GM12891 (cell line): ENCODE measurements around the gene NDC80.
"Not testable (repeated sequence)": the region's sequence is repeated elsewhere in the genome, so short reads cannot be mapped to it uniquely, and the experiment has no call there.

Source experiments
- DNase-seq: peaks from one replicate; pipeline ENCODE4 v3.0.0; 2011; ENCODE audit warnings: low spot score; ENCODE audit not compliant: insufficient read length
- FAIRE-seq: peaks from 2 replicates; lab custom pipeline; 2011; peaks lifted over from hg19 to GRCh38; lab: Jason Lieb, UNC
- PAX5 ChIP-seq: IDR thresholded peaks from 2 replicates; pipeline ENCODE4 v1.6.1; 2011; ENCODE audit warnings: low read length, moderate library complexity, mild to moderate bottlenecking; ENCODE audit not compliant: insufficient read depth, severe bottlenecking
- POLR2A ChIP-seq: IDR thresholded peaks from 2 replicates; pipeline ENCODE4 v1.6.1; 2011; ENCODE audit warnings: low read depth, low read length, control low read depth
- POLR2AphosphoS5 ChIP-seq: IDR thresholded peaks from 2 replicates; pipeline ENCODE4 v1.6.1; 2011; ENCODE audit warnings: low read depth, low read length, control low read depth
- POU2F2 ChIP-seq: IDR thresholded peaks from 2 replicates; pipeline ENCODE4 v1.6.1; 2011; ENCODE audit warnings: low read depth, mild to moderate bottlenecking, control low read depth, low read length, moderate library complexity
- SPI1 ChIP-seq: IDR thresholded peaks from 2 replicates; pipeline ENCODE4 v1.6.1; 2011; ENCODE audit warnings: low read depth, low read length, control low read depth
- TAF1 ChIP-seq: IDR thresholded peaks from 2 replicates; pipeline ENCODE4 v1.6.1; 2011; ENCODE audit warnings: low read depth, low read length, control low read depth

NDC80 gene

DNA sequence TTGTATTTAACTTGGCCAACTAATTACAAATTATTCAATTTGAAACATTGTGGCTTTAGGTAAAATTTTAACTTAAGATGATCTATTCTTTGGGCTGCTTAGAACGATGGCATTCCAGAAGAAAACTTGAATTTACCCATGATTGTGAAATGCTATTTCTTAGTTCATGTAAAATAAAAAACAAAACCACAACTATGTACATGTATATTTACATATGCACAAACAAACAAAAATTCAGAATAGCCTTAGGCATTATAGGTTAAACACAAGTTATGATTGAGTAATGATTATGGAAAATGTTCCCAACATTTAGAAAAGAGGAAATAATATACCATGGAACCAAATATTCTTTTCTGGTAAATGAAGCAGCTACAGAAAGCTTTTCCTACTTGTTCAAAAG, 80.6 kb downstream of the NDC80 start:
- DNase-seq (no peak), FAIRE-seq (no peak)
- TF ChIP-seq POLR2AphosphoS5 = no peak
- no peak for TF ChIP-seq POU2F2
- no peak for TF ChIP-seq PAX5
- no peak for TF ChIP-seq TAF1
- no peak for TF ChIP-seq POLR2A
- TF ChIP-seq SPI1 = no peak

DNA sequence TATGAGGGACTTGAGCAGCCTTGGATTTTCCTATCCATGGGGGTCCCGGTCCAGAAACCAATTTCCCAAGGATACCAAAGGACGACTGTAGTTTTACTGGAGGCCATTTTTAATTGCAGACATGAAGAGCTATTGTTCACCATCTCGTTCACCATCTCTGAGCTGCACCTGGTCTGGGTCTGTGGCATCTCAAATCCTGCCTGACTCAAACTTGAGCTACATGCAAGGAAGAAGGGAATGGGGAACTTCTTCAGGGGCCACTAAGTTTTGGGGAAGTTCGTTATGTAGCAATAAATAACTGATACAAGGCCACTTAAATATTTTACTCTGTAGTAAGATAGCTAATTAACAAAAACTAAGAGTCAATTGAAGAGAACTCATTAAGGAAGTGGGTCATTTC, 82.1 kb downstream of the NDC80 start:
- TF ChIP-seq POU2F2 = no peak
- TF ChIP-seq POLR2AphosphoS5 = no peak
- no peak for TF ChIP-seq PAX5
- no peak for TF ChIP-seq TAF1
- TF ChIP-seq SPI1 = no peak
- TF ChIP-seq POLR2A = no peak
- no peak for FAIRE-seq
- DNase-seq = no peak

DNA sequence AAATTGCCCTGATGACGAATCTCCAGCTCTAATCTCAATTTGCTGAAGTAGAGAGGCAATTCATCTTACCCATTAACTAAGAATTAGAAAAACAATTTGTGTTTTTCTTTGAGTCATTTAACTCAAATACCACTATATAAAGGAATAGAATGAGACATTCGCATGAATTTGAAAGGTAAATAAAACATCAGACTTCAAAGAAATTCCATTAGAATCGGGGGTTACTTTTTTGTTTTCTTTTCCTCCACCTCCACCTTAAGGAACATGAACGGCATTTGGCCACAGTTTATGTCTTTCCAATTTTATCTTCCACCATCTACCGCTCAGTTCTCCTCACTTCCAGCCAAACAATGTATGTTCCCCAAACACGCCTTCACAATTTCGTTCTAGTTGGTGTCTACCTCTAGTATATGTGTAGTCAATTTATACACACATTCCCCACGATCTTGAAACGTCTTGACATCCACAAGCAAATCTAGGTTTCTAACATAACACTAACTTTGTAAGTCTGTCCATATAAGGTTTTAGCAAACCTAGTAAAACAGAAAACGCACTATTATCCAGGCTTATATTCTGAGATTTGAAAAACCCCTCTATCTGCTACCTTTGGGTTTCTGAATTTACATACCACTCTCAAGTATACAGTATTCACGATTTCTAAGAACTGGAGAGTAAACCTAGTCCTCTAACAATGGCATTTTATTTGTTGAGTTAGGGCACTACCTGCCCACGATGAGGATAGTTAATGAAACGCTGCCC, 83.0 kb downstream of the NDC80 start:
- DNase-seq = no peak
- TF ChIP-seq POU2F2 (no peak), TAF1 (no peak), POLR2A (no peak), SPI1 (no peak), POLR2AphosphoS5 (no peak), PAX5 (no peak)
- FAIRE-seq = peak; percentile 41

DNA sequence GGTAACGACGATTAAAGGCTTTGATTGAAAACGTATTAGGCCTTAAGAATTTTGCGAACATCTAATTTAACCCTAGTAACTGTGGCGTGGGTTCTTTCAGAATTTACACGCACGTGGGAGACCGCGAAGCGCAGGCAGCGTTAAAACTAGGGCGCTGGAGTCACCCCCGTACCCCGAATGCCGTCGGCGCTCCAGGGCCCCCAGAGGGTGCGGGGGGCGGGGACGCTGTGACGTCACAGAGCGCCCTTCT, 83.5 kb downstream of the NDC80 start:
- FAIRE-seq = peak; percentile 80
- TF ChIP-seq POLR2A (no peak), SPI1 (no peak), POU2F2 (no peak), TAF1 (no peak), PAX5 (no peak), POLR2AphosphoS5 (no peak)
- peak; percentile 25 for DNase-seq

DNA sequence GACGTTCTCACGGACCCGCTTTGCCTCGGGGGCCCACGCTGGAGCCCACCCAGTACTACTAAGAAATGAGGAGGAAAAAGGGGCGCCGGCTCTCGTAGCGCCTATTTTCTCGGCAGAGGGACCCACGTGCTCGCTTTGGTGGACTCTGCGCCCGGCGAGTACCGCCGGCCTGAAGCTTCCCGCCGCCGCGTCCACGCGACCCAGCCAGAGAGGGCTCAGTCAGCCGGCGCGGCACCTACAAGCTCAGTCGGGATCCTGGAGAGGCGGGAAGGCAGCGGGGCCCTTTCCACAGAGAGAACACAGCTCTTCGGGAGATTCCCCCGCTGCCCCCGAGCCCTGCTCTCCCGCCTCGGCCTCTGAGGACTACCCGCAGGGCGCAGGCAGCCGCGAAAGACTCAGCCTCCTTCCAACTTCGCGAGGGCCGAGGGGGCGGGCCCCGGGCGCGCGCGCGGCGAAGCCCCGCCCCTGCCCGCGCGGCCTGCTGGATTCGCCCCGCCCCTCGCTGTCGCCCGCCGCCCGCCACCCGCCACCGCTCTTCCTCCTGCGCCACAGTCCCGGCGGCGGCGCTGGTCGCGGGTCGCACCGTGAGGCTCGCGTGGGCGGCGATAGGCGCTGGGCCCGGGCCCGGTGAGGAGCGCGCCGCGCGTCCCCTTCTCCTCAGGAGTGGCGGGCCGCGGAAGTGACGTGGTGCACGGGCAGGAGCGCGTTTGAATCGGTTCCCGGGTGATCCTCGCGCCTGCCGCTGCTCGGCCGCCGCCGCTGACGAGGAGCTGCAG, 84.0 kb downstream of the NDC80 start, which contains the start of gene SMCHD1:
TSS of gene SMCHD1 (plus strand) at position 549 of the 776 bp plus-strand sequence. CDS start 350 bp downstream, outside the sequence.
- DNase-seq (peak; percentile 65), FAIRE-seq (peak; percentile 96)
- no peak for TF ChIP-seq PAX5
- TF ChIP-seq POU2F2 = peak; percentile 32; the same call in 1 of the 2 replicates
- TF ChIP-seq SPI1 = no peak
- peak; percentile 77; the same call in 1 of the 2 replicates for TF ChIP-seq POLR2A
- TF ChIP-seq POLR2AphosphoS5 = peak; percentile 86
- TF ChIP-seq TAF1 = peak; percentile 84

DNA sequence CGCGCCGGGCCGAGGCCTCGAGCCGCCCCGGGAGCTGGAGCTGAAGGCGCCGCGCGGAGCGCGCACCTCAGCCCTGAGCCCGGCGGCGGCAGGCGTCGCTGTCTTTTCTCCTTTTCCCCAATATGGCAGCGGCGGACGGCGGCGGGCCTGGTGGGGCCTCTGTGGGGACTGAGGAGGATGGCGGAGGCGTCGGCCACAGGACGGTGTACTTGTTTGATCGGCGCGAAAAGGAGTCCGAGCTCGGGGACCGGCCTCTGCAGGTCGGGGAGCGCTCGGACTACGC, 84.5 kb downstream of the NDC80 start:
- no peak for FAIRE-seq

DNA sequence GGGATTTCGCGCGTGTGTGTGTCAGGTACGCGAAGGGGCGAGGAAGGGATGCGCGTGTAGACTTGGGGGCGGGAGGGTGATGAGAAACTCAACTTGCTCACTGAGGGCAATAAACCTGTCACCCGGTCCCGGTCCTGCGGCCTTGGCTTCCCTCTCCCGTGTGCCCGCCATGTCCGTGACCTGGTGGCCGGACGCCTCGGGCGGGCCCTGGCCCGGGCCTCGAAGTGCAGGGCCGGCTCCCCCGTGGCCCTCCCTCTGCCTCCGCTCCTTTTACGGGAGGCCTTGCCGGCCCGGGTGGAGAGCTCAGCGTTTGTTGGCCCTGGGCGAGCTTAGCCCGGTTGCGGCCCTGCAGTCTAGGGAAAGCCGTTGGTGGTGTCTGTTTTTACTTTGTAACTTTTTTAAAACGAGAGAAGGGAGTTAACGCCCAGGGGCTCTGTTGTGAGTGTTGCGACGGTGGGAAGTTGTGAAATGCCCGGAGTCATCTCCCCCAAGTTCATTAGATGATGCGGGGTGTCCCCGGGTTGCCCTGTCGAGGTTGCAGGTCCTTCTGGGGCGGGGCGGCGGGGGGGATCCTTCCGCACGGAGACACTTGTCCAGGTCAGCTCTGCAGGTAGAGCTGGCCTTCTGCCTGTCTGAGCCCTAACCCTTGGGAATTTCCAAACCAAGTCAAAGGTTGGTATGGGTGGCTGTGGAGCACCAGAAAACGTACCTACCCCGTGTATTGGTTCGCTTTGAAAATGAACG, 85.1 kb downstream of the NDC80 start:
- FAIRE-seq (peak; percentile 78), DNase-seq (no peak)
- TF ChIP-seq POLR2AphosphoS5 (no peak), POU2F2 (no peak), SPI1 (no peak), POLR2A (no peak), PAX5 (no peak), TAF1 (no peak)

More for the DNA sequence above, 84.5 kb downstream of the NDC80 start:
- TF ChIP-seq SPI1 = no peak
- TF ChIP-seq POU2F2 = no peak
- no peak for TF ChIP-seq POLR2A
- no peak for TF ChIP-seq POLR2AphosphoS5
- no peak; the same call in 1 of the 2 replicates for TF ChIP-seq TAF1
- TF ChIP-seq PAX5 = no peak
- DNase-seq = no peak

DNA sequence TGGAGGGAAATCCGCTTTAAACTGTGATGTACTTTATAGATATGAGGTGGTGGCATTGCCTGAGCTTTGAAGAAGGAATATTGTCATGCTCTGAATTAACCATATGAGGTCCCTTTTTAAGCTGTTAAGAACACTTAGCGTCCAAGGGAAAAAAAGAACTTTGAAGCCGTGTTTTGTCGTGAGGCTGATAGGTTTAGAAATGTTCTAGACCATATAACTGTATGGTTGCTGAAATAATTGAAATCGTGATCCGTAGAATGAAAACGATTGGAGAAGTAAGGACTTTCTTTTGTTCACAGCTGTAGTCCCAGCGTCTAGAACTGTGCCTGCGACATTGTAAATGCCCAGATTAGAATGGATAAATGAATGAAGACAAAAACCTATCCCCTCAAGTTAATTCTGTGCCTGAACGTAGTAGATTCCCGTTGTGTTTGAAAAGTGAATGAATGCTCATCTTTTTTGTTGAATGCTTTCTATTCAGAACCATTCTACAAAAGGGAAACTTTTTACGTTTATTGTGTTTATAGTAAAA, 85.7 kb downstream of the NDC80 start:
- DNase-seq = no peak
- peak; percentile 65 for FAIRE-seq
- TF ChIP-seq POLR2AphosphoS5 (no peak), PAX5 (no peak), POLR2A (no peak), POU2F2 (no peak), TAF1 (no peak), SPI1 (no peak)

DNA sequence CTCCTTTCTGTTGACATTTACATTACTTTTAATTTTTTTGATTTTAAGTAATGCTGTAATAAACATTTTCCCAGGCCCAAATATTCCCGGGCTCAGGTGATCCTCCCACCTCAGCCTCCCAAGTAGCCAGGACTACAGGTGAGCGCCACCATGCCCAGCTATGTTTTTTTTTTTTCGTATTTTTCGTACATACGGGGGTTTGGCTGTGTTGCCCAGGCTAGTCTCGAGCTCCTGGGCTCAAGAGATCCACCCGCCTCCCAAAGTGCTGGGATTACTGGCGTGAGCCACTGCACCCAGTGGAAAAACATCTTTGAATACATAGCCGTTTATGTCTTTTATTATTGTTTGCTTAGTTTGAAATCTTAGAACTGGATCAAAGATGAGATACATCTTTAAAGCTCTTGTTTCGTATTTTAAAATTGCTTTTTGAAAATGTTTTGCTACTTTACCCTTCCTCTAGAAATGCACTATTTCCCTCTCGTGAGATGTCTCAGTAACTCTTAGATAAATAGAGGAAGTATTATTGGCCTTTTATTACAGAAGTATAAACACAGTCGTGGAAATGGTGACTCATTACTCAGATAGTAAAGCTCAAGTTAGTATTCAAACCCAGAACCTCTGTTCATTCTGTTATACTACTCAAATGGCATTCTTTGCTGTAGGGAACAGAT, 86.6 kb downstream of the NDC80 start:
- DNase-seq = no peak
- no peak for FAIRE-seq
- TF ChIP-seq SPI1 = no peak
- no peak for TF ChIP-seq TAF1
- TF ChIP-seq POU2F2 = no peak
- no peak for TF ChIP-seq PAX5
- no peak for TF ChIP-seq POLR2A
- no peak for TF ChIP-seq POLR2AphosphoS5

DNA sequence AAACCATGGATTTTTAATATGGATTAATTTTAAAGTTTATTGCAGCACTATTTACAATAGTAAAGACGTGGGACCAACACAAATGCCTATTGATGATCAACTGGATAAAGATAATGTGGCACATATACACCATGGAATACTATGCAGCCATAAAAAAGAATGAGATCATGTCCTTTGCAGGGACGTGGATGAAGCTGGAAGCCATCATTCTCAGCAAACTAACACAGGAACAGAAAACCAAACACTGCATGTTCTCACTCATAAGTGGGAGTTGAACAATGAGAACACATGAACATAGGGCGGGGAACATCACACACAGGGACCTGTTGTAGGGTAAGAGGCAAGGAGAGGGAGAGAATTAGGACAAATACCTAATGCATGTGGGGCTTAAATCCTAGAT, 89.5 kb downstream of the NDC80 start:
- not testable (repeated sequence) for FAIRE-seq, DNase-seq

DNA sequence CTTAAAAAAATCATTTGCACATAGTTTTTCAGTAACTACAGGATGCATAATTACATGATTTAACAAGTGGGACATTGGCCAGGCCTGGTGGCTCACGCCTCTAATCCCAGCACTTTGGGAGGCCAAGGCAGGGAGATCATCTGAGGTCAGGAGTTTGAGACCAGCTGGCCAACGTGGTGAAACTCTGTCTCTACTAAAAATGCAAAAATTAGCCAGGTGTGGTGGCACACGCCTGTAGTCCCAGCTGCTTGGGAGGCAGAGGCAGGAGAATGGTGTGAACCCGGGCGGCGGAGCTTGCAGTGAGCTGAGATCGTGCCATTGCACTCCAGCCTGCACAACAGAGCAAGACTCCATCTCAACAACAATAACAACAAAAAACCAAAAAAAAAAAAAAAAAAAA, 90.9 kb downstream of the NDC80 start:
- DNase-seq, FAIRE-seq: not testable (repeated sequence)
